Measurements from ENCODE around the gene HECA.

The HECA gene

DNA sequence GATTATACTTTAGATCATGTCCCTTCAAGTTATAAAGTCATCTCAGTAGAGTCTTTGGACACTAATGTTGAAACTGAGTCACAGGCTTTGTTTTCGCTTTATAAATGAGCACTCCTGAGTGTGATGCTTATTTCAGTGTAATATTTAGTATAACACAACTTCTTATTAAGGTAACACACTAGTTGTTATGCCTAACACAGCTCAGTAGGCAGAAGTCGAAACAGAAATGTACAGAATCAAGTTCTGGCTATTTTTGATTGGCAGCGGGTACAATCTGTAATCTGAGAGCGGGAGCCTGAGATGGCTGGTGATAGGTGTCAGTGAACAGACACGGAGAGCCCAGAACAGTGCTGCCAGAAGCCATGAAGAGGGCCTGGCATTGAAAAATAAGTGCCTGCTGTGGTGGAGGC is 11.4 kb downstream of the HECA start:
- TF ChIP-seq CTCF (IDR thresholded peaks at IDR 0.05; ENCODE audit: borderline replicate concordance, insufficient read depth, low read depth, low read length): no peak
- no peak overlapping the region for H3K4me3 ChIP-seq (ENCODE audit: low read depth, low read length)

DNA sequence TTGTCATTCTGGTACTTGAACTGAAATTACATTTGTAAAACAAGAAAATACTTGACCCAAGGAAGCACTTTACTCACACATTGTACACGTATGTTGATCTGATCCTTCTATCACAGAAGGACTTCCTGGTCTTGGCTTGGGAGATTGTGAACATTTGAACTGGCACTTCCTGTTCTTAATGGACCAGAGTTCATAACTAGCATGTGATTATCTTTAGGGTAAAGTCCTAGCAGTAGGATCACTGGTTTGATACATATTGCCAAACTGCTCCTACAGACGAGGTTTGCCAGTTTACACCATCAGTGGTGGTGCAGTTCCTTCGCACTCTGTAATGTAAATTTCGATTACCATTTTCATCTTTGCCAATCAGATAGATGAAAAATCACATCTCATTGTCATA is 12.7 kb downstream of the HECA start:
- no peak for TF ChIP-seq CTCF (IDR thresholded peaks at IDR 0.05; ENCODE audit: borderline replicate concordance, insufficient read depth, low read depth, low read length)
- no peak overlapping the region for H3K4me3 ChIP-seq (ENCODE audit: low read depth, low read length)

GRCh38 chr6:139148557-139149235 is 13.8 kb downstream of the HECA start:
- no peak overlapping the region for H3K4me3 ChIP-seq (ENCODE audit: low read depth, low read length)
- no peak for TF ChIP-seq CTCF (IDR thresholded peaks at IDR 0.05; ENCODE audit: borderline replicate concordance, insufficient read depth, low read depth, low read length)

DNA sequence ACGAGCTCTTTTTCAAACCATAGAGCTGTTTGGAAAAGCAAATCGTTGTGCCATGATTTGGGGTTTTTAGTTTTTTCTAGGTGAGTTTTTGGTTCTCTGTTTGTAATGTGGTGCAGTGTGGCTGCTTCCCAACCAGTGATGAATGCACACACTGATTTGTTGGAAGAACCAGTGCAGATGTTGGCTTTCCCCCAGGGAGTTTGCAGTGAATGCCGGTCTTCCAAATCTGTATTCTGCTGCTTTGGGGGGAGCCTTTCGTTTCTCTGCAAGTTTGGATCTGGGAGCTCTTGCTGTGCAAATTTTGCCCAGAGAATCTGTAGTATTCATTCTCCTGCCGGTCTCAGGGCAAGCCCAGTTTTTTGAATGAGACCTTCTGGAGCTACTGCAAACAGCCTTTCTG is 14.5 kb downstream of the HECA start:
- no peak overlapping the region for H3K4me3 ChIP-seq (ENCODE audit: low read depth, low read length)

DNA sequence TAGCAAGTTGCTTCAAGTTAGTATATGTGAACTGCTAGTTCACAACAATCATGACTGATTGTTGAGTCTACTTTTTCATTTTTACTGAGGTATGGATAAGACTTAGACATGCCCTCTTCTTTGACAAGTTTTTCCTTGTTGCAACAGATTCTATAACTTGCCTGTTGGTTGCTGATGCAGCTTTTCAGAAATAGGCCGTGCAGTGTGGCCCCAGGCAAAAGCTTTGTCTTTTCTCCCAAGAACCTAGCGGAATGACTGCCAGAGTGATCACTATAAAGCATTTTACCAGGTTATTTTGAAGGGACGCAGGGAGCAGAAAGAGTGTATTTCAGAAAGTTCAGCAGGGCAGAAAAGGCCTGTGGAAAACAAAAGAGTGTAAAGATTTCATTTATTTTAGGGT is 16.0 kb downstream of the HECA start:
- no peak overlapping the region for H3K4me3 ChIP-seq (ENCODE audit: low read depth, low read length)
- TF ChIP-seq CTCF (IDR thresholded peaks at IDR 0.05; ENCODE audit: borderline replicate concordance, insufficient read depth, low read depth, low read length): no peak

More for the DNA sequence above, 14.5 kb downstream of the HECA start:
- no peak for TF ChIP-seq CTCF (IDR thresholded peaks at IDR 0.05; ENCODE audit: borderline replicate concordance, insufficient read depth, low read depth, low read length)

- TF ChIP-seq CTCF (IDR thresholded peaks at IDR 0.05; ENCODE audit: borderline replicate concordance, insufficient read depth, low read depth, low read length): no peak
- H3K4me3 ChIP-seq (ENCODE audit: low read depth, low read length): no peak overlapping the region
Measured at GRCh38 chr6:139151425-139152087, 16.7 kb downstream of the HECA start.
